HG02943 (cell line): ENCODE results near the gene CHMP6.

Source experiments
- ATAC-seq: cut with Tn5 transposase; IDR thresholded peaks from one replicate; pipeline ENCODE4 v1.9.1; 2021; ENCODE audit warnings: mild to moderate bottlenecking, low read depth, moderate library complexity; ENCODE audit not compliant: unreplicated experiment

Gene CHMP6

GRCh38 chr17:81039854-81040758 is 48.5 kb downstream of the CHMP6 start:
- ATAC-seq, result no peak

- ATAC-seq, result no peak
Measured at GRCh38 chr17:81040791-81041337, 49.2 kb downstream of the CHMP6 start.

- no peak for ATAC-seq
Measured at GRCh38 chr17:81042606-81043005, 51.0 kb downstream of the CHMP6 start.

GRCh38 chr17:81043319-81043724 is 51.7 kb downstream of the CHMP6 start:
- ATAC-seq, result no peak

GRCh38 chr17:81043725-81044427 is 52.2 kb downstream of the CHMP6 start:
- no peak for ATAC-seq

GRCh38 chr17:81044428-81044763 is 52.8 kb downstream of the CHMP6 start:
- ATAC-seq, result no peak

GRCh38 chr17:81044764-81045589 is 53.3 kb downstream of the CHMP6 start:
- ATAC-seq, result no peak

- no peak for ATAC-seq
Measured at GRCh38 chr17:81045590-81046095, 54.0 kb downstream of the CHMP6 start.

GRCh38 chr17:81046132-81046769 is 54.6 kb downstream of the CHMP6 start:
- ATAC-seq, result no peak

GRCh38 chr17:81046770-81047359 is 55.2 kb downstream of the CHMP6 start:
- no peak for ATAC-seq

GRCh38 chr17:81048827-81049371 is 57.3 kb downstream of the CHMP6 start:
- no peak for ATAC-seq

GRCh38 chr17:81049372-81049911 is 57.8 kb downstream of the CHMP6 start:
- no peak for ATAC-seq
